ENCODE data around the gene LNX1.

DNA sequence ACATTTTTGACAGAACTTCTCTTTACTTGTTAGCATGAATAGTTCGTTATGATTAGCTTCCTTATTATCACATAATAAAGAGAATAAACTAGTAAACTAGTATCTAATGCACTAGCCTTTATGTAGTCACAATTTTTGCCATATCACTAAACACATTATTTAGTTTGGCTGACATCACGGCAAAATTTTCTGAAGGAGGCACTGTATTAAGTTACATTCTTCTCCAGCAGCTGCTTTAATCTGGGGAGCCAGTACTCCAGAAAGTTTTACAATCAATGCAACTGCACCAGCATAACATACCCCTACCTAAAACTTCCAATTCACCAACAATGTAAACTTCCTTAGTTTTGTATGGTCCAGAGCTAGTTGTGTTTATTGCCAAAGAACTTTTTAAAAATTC is 126.0 kb downstream of the LNX1 start:
- TF ChIP-seq TCF7L2 (IDR thresholded peaks at IDR 0.05; ENCODE audit: borderline replicate concordance, extremely low read depth, insufficient read depth, insufficient read length) (no peak), JUND (IDR thresholded peaks at IDR 0.05) (no peak), POLR2A (IDR thresholded peaks at IDR 0.05; ENCODE audit: borderline replicate concordance, extremely low read depth, insufficient read depth, insufficient read length) (no peak), CEBPB (IDR thresholded peaks at IDR 0.05; ENCODE audit: low read depth) (no peak), ELF1 (IDR thresholded peaks at IDR 0.05; ENCODE audit: borderline replicate concordance, low read depth) (no peak)
- TF ChIP-seq, protein P1, sequence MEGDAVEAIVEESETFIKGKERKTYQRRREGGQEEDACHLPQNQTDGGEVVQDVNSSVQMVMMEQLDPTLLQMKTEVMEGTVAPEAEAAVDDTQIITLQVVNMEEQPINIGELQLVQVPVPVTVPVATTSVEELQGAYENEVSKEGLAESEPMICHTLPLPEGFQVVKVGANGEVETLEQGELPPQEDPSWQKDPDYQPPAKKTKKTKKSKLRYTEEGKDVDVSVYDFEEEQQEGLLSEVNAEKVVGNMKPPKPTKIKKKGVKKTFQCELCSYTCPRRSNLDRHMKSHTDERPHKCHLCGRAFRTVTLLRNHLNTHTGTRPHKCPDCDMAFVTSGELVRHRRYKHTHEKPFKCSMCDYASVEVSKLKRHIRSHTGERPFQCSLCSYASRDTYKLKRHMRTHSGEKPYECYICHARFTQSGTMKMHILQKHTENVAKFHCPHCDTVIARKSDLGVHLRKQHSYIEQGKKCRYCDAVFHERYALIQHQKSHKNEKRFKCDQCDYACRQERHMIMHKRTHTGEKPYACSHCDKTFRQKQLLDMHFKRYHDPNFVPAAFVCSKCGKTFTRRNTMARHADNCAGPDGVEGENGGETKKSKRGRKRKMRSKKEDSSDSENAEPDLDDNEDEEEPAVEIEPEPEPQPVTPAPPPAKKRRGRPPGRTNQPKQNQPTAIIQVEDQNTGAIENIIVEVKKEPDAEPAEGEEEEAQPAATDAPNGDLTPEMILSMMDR (IDR thresholded peaks at IDR 0.05 in 2 of 3, conservative IDR thresholded peaks at IDR 0.05 in 1 of 3; ENCODE audit: borderline replicate concordance in 1 of 3, insufficient read depth in 1 of 3, low read depth in 2 of 3, low read length in 2 of 3): no peak

Measured in HCT116 (cell line).